PC-3 (cell line): ENCODE data around the gene TACC2. TPM values are rescaled to one million over a fixed set of nuclear protein-coding genes. Genes with fewer than 3 reads are reported as not detected.

ENCODE experiments used
- ATAC-seq: fragments of 200-7000 bp; cut with Tn5 transposase; 2 replicates; pipeline ENCODE4 v1.9.1; 2020; ENCODE audit warnings: mild to moderate bottlenecking, moderate library complexity
- BruUV-seq: library from RNA; stranded (reverse); fragments of 400-500 nt; replicated peaks from 2 replicates; lab custom pipeline; 2021; lab: Mats Ljungman, UMichigan
- CTCF ChIA-PET: fragments of 300-600 bp; sonication (Branson Sonifier 250); formaldehyde crosslinking; loops from one replicate; lab custom pipeline; 2022; ENCODE audit warnings: antibody characterized with exemption; lab: Charles Lee
- POLR2A ChIA-PET: fragments of 300-600 bp; sonication (Branson Sonifier 250); formaldehyde crosslinking; loops from one replicate; lab custom pipeline; 2022; ENCODE audit warnings: antibody characterized with exemption; ENCODE audit not compliant: unreplicated experiment; lab: Charles Lee
- DNase-seq: peaks from one replicate; pipeline ENCODE4 v3.0.0-alpha.2; 2015
- H2AFZ ChIP-seq: fragments of 300-600 bp; sonication (generic); 2 replicates; pipeline ENCODE4 v1.6.0; 2016; ENCODE audit warnings: antibody characterized with exemption, low read length
- H3F3A ChIP-seq: fragments of 300-600 bp; sonication (generic); one replicate; pipeline ENCODE4 v1.6.0; 2017; ENCODE audit warnings: antibody characterized with exemption, low read length, control low read depth, mild to moderate bottlenecking; ENCODE audit not compliant: unreplicated experiment
- H3K27ac ChIP-seq: fragments of 300-600 bp; sonication (generic); 2 replicates; pipeline ENCODE4 v1.5.1; 2016; ENCODE audit warnings: mild to moderate bottlenecking, low read length
- H3K27me3 ChIP-seq: fragments of 300-600 bp; sonication (generic); 2 replicates; pipeline ENCODE4 v1.6.1; 2016; ENCODE audit warnings: low read length, mixed read lengths
- H3K36me3 ChIP-seq: fragments of 300-600 bp; sonication (generic); 2 replicates; pipeline ENCODE4 v1.6.1; 2016; ENCODE audit warnings: low read depth, mixed run types, low read length, mixed read lengths
- H3K4me1 ChIP-seq: fragments of 300-600 bp; sonication (generic); 2 replicates; pipeline ENCODE4 v1.5.1; 2016; ENCODE audit warnings: low read length; ENCODE audit not compliant: insufficient read depth
- H3K4me2 ChIP-seq: fragments of 300-600 bp; sonication (generic); 2 replicates; pipeline ENCODE4 v1.6.0; 2016; ENCODE audit warnings: low read length
- H3K4me3 ChIP-seq: fragments of 300-600 bp; sonication (generic); 2 replicates; pipeline ENCODE4 v1.5.1; 2016; ENCODE audit warnings: mild to moderate bottlenecking, low read length, mixed read lengths
- H3K79me2 ChIP-seq: fragments of 300-600 bp; sonication (generic); 2 replicates; pipeline ENCODE4 v1.6.1; 2017; ENCODE audit warnings: low read length, mixed read lengths
- H3K9ac ChIP-seq: fragments of 300-600 bp; sonication (generic); 2 replicates; pipeline ENCODE4 v1.6.0; 2016; ENCODE audit warnings: mild to moderate bottlenecking, low read length
- H3K9me2 ChIP-seq: fragments of 300-600 bp; sonication (generic); replicated peaks from 2 replicates; pipeline ENCODE4 v1.6.1; 2016; ENCODE audit warnings: mixed run types, low read length, mixed read lengths
- H3K9me3 ChIP-seq: fragments of 300-600 bp; sonication (generic); 2 replicates; pipeline ENCODE4 v1.6.1; 2016; ENCODE audit warnings: low read length, mixed read lengths
- H4K20me1 ChIP-seq: fragments of 300-600 bp; sonication (generic); 2 replicates; pipeline ENCODE4 v1.6.1; 2016; ENCODE audit warnings: low read length, mixed read lengths
- CTCF ChIP-seq: fragments of 300-600 bp; sonication (generic); conservative IDR thresholded peaks from 2 replicates; pipeline ENCODE4 v1.5.1; 2017; ENCODE audit warnings: antibody characterized with exemption, low read depth, mild to moderate bottlenecking, low read length
- EZH2 ChIP-seq: fragments of 300-600 bp; sonication (generic); IDR thresholded peaks from one replicate; pipeline ENCODE4 v1.6.1; 2017; ENCODE audit warnings: antibody characterized with exemption, mild to moderate bottlenecking, low read length; ENCODE audit not compliant: unreplicated experiment
- EZH2phosphoT487 ChIP-seq: fragments of 300-600 bp; sonication (generic); IDR thresholded peaks from 2 replicates; pipeline ENCODE4 v1.6.1; 2018; ENCODE audit warnings: mild to moderate bottlenecking, antibody characterized with exemption, low read length, borderline replicate concordance
- intact Hi-C: fragments of 100-400 bp; cut with micrococcal nuclease; formaldehyde crosslinking; loops from 2 replicates; pipeline ENCODE4 v1.9.0; 2023
- total RNA-seq: library from RNA; depleted of rRNA; stranded (reverse); fragments of >200 nt; gene quantifications from 2 replicates; pipeline ENCODE4 v1.2.3, GENCODE V29; 2014

TACC2 gene
- total RNA-seq, 1 experiment from 2014 or later: 31.7 TPM

GRCh38 chr10:122213364-122213763 is 224.4 kb downstream of the TACC2 start:
- no peaks in the 10 kb centered on the region for H3K9me2 ChIP-seq
- no peak overlapping the region for H3K27ac ChIP-seq
- H3K4me1 ChIP-seq: no peaks in the 10 kb centered on the region
- ATAC-seq (no peak), DNase-seq (no peak)
- no peak overlapping the region for H3K4me3 ChIP-seq
- H2AFZ ChIP-seq: no peak overlapping the region
- no peaks in the 10 kb centered on the region for H3F3A ChIP-seq
- no peaks in the 10 kb centered on the region for H4K20me1 ChIP-seq
- no peaks in the 10 kb centered on the region for H3K27me3 ChIP-seq
- no peak for TF ChIP-seq CTCF
- no TSS peak for BruUV-seq
- CTCF ChIA-PET: no interaction called here
- no peak overlapping the region for H3K9ac ChIP-seq
- H3K9me3 ChIP-seq: no peaks in the 10 kb centered on the region
- H3K79me2 ChIP-seq: no peaks in the 10 kb centered on the region
- intact Hi-C loops: no loop called here
- H3K4me2 ChIP-seq: no peak overlapping the region
- H3K36me3 ChIP-seq: peaks cover 10% of the 10 kb centered on the region
- POLR2A ChIA-PET: no interaction called here

- DNase-seq (no peak), ATAC-seq (no peak)
- no peak overlapping the region for H3K27ac ChIP-seq
- no TSS peak for BruUV-seq
- TF ChIP-seq EZH2 (no peak), CTCF (no peak), EZH2phosphoT487 (no peak)
- CTCF ChIA-PET: no interaction called here
- peaks cover 12% of the 10 kb centered on the region for H3K36me3 ChIP-seq
- H3K9me3 ChIP-seq: no peaks in the 10 kb centered on the region
- H3K79me2 ChIP-seq: no peaks in the 10 kb centered on the region
- POLR2A ChIA-PET: no interaction called here
- no peak overlapping the region for H2AFZ ChIP-seq
- H3F3A ChIP-seq: no peaks in the 10 kb centered on the region
- no peaks in the 10 kb centered on the region for H3K9me2 ChIP-seq
- no peaks in the 10 kb centered on the region for H3K27me3 ChIP-seq
- no peaks in the 10 kb centered on the region for H3K4me1 ChIP-seq
- no peaks in the 10 kb centered on the region for H4K20me1 ChIP-seq
- no peak overlapping the region for H3K9ac ChIP-seq
- intact Hi-C loops: no loop called here
- no peak overlapping the region for H3K4me3 ChIP-seq
- H3K4me2 ChIP-seq: no peak overlapping the region
These were observed 224.8 kb downstream of the TACC2 start for GRCh38 chr10:122213766-122214165.

GRCh38 chr10:122216047-122216446 is 227.1 kb downstream of the TACC2 start:
- no peak overlapping the region for H2AFZ ChIP-seq
- TF ChIP-seq EZH2 (no peak), CTCF (no peak), EZH2phosphoT487 (no peak)
- ChIA-PET POLR2A (no interaction called here), CTCF (no interaction called here)
- ATAC-seq (no peak), DNase-seq (no peak)
- H3K4me3 ChIP-seq: no peak overlapping the region
- H3K4me1 ChIP-seq: no peaks in the 10 kb centered on the region
- no peaks in the 10 kb centered on the region for H3F3A ChIP-seq
- H3K4me2 ChIP-seq: no peak overlapping the region
- H4K20me1 ChIP-seq: no peaks in the 10 kb centered on the region
- H3K79me2 ChIP-seq: no peaks in the 10 kb centered on the region
- H3K9me2 ChIP-seq: no peaks in the 10 kb centered on the region
- no peaks in the 10 kb centered on the region for H3K9me3 ChIP-seq
- no peaks in the 10 kb centered on the region for H3K27me3 ChIP-seq
- H3K36me3 ChIP-seq: peaks cover 12% of the 10 kb centered on the region
- no peak overlapping the region for H3K27ac ChIP-seq
- intact Hi-C loops: no loop called here
- no TSS peak for BruUV-seq
- H3K9ac ChIP-seq: no peak overlapping the region
